Chondrocyte (in vitro differentiated cells): ENCODE measurements around the gene ANO6. TPM values are rescaled to one million over a fixed set of nuclear protein-coding genes. Genes with fewer than 3 reads are reported as not detected.
"Not testable (repeated sequence)": the region's sequence is repeated elsewhere in the genome, so short reads cannot be mapped to it uniquely, and the experiment has no call there.

Source experiments
- DNase-seq: peaks from one replicate; pipeline ENCODE4 v3.0.0; 2021; ENCODE audit warnings: mixed read lengths, low spot score
- H3K27ac Mint-ChIP-seq: one replicate; pipeline ENCODE4 v1.8.0; 2021; ENCODE audit warnings: mild to moderate bottlenecking, moderate library complexity, mixed read lengths; ENCODE audit not compliant: unreplicated experiment
- H3K27me3 Mint-ChIP-seq: 2 replicates; pipeline ENCODE4 v1.8.0; 2021; ENCODE audit warnings: low read depth, mixed read lengths
- H3K36me3 Mint-ChIP-seq: 2 replicates; pipeline ENCODE4 v1.8.0; 2021; ENCODE audit warnings: low read depth, mixed read lengths
- H3K4me1 Mint-ChIP-seq: 2 replicates; pipeline ENCODE4 v1.8.0; 2021; ENCODE audit warnings: low read depth, mild to moderate bottlenecking, mixed read lengths
- H3K4me3 Mint-ChIP-seq: one replicate; pipeline ENCODE4 v1.8.0; 2021; ENCODE audit warnings: mild to moderate bottlenecking, moderate library complexity, mixed read lengths; ENCODE audit not compliant: unreplicated experiment
- H3K9me3 Mint-ChIP-seq: 2 replicates; pipeline ENCODE4 v1.8.0; 2021; ENCODE audit warnings: low read depth, mixed read lengths
- long read RNA-seq: library from polyadenylated mRNA; stranded (forward); transcript quantifications from one replicate; pipeline ENCODE4 v2.0.0, GENCODE V29; 2021
- total RNA-seq: library from RNA; stranded (reverse); gene quantifications from 3 replicates; pipeline ENCODE4 v1.2.1, GENCODE V29; 2021
- TF ChIP-seq, protein P1 (sequence below): fragments of 200-600 bp; sonication (generic); IDR thresholded peaks from 2 replicates; pipeline ENCODE4 v1.5.0; 2021; ENCODE audit warnings: antibody characterized with exemption, mild to moderate bottlenecking, moderate library complexity

The ANO6 gene
- total RNA-seq, result 64.2 to 79.4 TPM (median 75.8 TPM) in 3 replicates
- long read RNA-seq, full-length matches to known transcripts, result 49 of 80 reads
- long read RNA-seq, partial matches to known transcripts, result 7 of 80 reads
- long read RNA-seq, other reads (novel, unspliced or antisense), result 24 of 80 reads

DNA sequence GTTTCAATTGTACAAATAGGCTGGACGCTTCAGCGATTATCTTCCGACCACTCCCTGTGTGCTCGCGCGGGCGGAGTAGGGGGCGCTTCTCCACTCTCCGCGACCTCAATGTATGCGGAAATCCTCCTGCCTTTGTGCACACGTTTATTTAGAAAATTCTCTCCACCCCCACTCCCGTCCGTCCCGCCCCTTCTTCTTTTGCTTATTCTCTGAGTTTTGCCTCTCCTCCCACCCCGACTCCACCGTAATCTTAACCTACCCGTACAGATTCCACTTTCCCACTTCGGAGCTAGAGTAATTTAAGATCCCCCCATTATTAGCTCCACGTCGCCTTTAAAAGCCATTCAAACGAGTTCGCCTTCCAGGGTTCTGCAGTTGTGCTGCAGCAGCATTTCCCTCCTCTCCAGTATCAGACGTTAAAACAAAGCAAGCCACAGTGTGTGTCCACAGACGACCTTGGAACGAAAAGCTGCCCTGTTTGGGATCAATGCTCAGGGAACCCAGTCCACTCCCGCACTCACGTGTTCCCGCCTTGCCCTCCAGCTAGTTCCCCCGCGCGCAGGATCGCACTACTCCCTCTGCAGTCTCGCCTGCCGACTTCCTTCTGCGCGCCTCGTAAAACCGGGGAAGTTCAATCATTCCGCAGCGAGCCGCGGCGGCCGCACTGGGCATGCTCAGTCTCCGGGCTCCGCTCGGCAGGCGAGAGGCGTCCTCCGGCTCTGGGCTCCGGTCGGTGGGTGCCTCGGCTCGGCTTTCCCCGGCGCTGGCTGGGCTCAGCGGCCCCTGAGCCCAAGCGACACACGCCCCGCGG is at the start of gene ANO6:
TSS of gene ANO6 (plus strand) at position 677 of the 811 bp plus-strand sequence. CDS start 227 bp downstream, outside the sequence.
- peak within 1 kb of the TSS; percentile 99 for H3K27ac Mint-ChIP-seq
- H3K4me3 Mint-ChIP-seq, result peak within 1 kb of the TSS; percentile 100
- TF ChIP-seq, protein P1, sequence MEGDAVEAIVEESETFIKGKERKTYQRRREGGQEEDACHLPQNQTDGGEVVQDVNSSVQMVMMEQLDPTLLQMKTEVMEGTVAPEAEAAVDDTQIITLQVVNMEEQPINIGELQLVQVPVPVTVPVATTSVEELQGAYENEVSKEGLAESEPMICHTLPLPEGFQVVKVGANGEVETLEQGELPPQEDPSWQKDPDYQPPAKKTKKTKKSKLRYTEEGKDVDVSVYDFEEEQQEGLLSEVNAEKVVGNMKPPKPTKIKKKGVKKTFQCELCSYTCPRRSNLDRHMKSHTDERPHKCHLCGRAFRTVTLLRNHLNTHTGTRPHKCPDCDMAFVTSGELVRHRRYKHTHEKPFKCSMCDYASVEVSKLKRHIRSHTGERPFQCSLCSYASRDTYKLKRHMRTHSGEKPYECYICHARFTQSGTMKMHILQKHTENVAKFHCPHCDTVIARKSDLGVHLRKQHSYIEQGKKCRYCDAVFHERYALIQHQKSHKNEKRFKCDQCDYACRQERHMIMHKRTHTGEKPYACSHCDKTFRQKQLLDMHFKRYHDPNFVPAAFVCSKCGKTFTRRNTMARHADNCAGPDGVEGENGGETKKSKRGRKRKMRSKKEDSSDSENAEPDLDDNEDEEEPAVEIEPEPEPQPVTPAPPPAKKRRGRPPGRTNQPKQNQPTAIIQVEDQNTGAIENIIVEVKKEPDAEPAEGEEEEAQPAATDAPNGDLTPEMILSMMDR, result peak; percentile 53
- no peaks in the 10 kb centered on the region for H3K9me3 Mint-ChIP-seq
- H3K36me3 Mint-ChIP-seq, result no peaks in the 10 kb centered on the region
- peaks cover 43% of the 10 kb centered on the region for H3K4me1 Mint-ChIP-seq
- DNase-seq, result peak; percentile 95
- H3K27me3 Mint-ChIP-seq, result no peaks in the 10 kb centered on the region

GRCh38 chr12:45168976-45169375 is 46.9 kb upstream of the ANO6 start:
- no peaks in the 10 kb centered on the region for H3K4me1 Mint-ChIP-seq
- no peak overlapping the region for H3K27ac Mint-ChIP-seq
- peaks cover 2% of the 10 kb centered on the region for H3K27me3 Mint-ChIP-seq
- peaks cover under 1% of the 10 kb centered on the region for H3K9me3 Mint-ChIP-seq
- TF ChIP-seq, protein P1, result no peak
- DNase-seq, result no peak
- peaks cover 1% of the 10 kb centered on the region for H3K36me3 Mint-ChIP-seq
- no peak overlapping the region for H3K4me3 Mint-ChIP-seq

- Mint-ChIP-seq H3K9me3 (peaks cover 6% of the 10 kb centered on the region), H3K4me3 (no peak overlapping the region), H3K4me1 (no peaks in the 10 kb centered on the region), H3K27ac (no peak overlapping the region), H3K27me3 (no peaks in the 10 kb centered on the region), H3K36me3 (peaks cover 7% of the 10 kb centered on the region)
- TF ChIP-seq, protein P1, result peak; percentile 97
- DNase-seq, result no peak
Measured at GRCh38 chr12:45170456-45171042, 45.3 kb upstream of the ANO6 start.

DNA sequence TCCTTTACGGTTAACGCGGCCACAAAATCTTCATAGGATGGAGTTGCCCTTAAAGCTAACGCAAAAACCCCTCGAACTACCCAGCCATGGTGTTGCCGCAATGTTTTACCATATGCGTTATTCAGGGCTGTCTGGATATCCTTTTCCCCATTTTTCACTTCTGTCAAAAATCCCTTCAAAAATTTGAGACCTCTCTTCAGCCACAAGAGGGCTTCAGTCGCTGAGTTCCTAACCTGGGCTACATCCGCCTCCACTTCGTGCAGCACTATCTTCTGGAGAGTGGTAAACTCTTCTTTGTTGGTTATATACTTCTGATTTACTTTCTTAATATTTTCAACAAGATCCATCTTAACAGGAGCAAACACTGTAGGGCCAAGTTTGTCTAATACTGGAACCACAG is 42.6 kb upstream of the ANO6 start:
- not testable (repeated sequence) for H3K27ac Mint-ChIP-seq, H3K27me3 Mint-ChIP-seq, DNase-seq, H3K4me1 Mint-ChIP-seq, H3K4me3 Mint-ChIP-seq
- peaks cover 28% of the 10 kb centered on the region for H3K9me3 Mint-ChIP-seq
- TF ChIP-seq, protein P1, result peak; percentile 66
- peaks cover 20% of the 10 kb centered on the region for H3K36me3 Mint-ChIP-seq

GRCh38 chr12:45174595-45174994 is 41.3 kb upstream of the ANO6 start:
- Mint-ChIP-seq H3K27ac (no peak overlapping the region), H3K4me3 (no peak overlapping the region), H3K9me3 (peaks cover 34% of the 10 kb centered on the region), H3K4me1 (no peaks in the 10 kb centered on the region), H3K27me3 (no peaks in the 10 kb centered on the region), H3K36me3 (peaks cover 23% of the 10 kb centered on the region)
- DNase-seq, result no peak
- TF ChIP-seq, protein P1, result no peak
